ENCODE results near the gene HDAC11.

GRCh38 chr3:13483286-13483685 is 3.2 kb downstream of the HDAC11 start:
- TF ChIP-seq CTCF (IDR thresholded peaks at IDR 0.05) (no peak), POLR2AphosphoS5 (IDR thresholded peaks at IDR 0.05) (no peak), POLR2A (IDR thresholded peaks at IDR 0.05) (no peak)
